ENCODE data around the gene TRPC4AP. TPM values are rescaled to one million over a fixed set of nuclear protein-coding genes. Genes with fewer than 3 reads are reported as not detected.
"Not testable (repeated sequence)": the region's sequence is repeated elsewhere in the genome, so short reads cannot be mapped to it uniquely, and the experiment has no call there.

TRPC4AP gene
- total RNA-seq, 4 donors from 2014 or later: 59.3 to 87.0 (median 70.1) TPM

DNA sequence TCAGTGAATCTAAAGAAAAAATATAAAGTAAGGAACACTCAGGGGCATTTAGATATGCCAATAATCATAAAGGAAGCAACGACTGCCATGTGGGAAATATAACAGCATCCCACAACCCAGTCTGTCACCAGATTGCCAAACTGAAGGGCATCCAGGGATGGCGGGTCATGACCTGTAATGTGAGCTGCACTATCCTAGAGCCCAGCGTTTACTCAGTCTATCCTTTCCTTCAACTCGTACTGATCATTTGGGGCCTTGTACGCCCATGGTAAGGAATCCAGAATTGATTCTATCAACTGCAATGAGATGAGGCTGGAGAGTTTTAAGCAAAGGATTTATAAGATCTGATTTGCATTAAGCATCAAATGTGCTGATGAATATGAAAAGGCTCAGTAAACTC is 5.3 kb downstream of the TRPC4AP start:
- TF ChIP-seq, protein P1, sequence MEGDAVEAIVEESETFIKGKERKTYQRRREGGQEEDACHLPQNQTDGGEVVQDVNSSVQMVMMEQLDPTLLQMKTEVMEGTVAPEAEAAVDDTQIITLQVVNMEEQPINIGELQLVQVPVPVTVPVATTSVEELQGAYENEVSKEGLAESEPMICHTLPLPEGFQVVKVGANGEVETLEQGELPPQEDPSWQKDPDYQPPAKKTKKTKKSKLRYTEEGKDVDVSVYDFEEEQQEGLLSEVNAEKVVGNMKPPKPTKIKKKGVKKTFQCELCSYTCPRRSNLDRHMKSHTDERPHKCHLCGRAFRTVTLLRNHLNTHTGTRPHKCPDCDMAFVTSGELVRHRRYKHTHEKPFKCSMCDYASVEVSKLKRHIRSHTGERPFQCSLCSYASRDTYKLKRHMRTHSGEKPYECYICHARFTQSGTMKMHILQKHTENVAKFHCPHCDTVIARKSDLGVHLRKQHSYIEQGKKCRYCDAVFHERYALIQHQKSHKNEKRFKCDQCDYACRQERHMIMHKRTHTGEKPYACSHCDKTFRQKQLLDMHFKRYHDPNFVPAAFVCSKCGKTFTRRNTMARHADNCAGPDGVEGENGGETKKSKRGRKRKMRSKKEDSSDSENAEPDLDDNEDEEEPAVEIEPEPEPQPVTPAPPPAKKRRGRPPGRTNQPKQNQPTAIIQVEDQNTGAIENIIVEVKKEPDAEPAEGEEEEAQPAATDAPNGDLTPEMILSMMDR (IDR thresholded peaks at IDR 0.05): no peak
- DNase-seq (ENCODE audit: low spot score): no peak
- ATAC-seq (ENCODE audit: low FRiP score): no peak

DNA sequence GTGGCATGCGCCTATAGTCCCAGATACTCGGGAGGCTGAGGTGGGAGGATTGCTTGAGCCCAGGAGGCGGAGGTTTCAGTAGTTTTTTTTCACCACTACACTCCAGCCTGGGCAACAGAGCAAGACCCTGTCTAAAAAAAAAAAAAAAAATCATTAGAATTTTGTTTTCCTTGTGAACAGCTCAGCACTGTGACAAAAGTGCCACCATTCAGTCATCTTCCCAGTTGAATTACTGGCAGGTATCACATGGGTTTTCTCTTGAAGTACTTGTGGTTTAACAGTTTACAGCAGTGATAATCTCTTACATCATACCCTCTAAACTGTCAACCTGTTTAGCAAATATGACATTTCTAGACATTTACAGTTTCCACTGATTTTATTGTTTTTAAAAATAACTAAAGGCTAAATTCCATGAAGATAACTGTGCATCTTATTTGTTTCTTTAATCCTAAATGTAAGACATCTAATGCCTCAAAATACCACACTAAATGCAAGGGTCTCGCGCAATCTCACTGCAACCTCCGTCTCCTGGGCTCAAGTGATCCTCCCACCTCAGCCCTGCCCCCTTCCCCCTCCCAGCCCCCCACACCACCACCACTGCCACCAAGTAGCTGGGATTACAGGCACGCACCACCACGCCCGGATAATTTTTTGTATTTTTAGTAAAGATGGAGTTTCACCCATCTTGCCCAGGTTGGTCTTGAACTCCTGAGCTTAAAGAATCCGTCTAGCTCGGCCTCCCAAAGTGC is 7.0 kb downstream of the TRPC4AP start:
- ATAC-seq (ENCODE audit: low FRiP score) (no peak), DNase-seq (ENCODE audit: low spot score) (no peak)
- TF ChIP-seq, protein P1 (IDR thresholded peaks at IDR 0.05): no peak

DNA sequence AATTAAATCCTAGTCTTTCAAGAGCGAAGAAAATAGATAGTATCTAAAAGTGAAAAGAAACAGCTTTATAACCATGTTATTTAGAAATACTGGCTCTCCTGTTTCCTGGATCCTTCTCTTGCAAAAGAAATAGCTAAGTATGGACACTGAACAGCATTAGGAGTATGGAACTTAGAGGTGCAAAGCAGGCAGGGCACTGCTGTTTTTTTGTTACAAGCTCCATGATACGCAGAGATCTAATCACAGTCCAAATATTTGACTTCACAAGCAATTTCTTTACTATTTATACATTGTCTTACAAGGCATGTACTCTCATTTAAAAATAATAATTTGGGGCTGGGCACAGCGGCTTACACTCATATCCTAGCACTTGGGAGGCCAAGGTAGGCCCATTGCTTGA is 7.6 kb downstream of the TRPC4AP start:
- no peak for ATAC-seq (ENCODE audit: low FRiP score)
- DNase-seq (ENCODE audit: low spot score): no peak
- TF ChIP-seq, protein P1 (IDR thresholded peaks at IDR 0.05): no peak

DNA sequence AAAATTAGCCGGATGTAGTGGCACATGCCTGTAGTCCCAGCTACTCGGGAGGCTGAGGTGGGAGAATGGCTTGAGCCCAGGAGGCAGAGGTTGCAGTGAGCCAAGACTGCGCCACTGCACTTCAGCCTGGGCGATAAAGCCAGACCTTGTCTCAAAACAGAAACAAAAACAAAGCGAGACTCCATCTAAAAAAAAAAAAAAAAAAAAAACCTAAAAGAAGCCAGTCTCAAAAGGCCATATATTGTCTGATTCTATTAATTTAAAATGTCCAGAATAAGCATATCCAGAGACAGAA is 12.3 kb downstream of the TRPC4AP start:
- ATAC-seq (ENCODE audit: low FRiP score); DNase-seq (ENCODE audit: low spot score): not testable (repeated sequence)

DNA sequence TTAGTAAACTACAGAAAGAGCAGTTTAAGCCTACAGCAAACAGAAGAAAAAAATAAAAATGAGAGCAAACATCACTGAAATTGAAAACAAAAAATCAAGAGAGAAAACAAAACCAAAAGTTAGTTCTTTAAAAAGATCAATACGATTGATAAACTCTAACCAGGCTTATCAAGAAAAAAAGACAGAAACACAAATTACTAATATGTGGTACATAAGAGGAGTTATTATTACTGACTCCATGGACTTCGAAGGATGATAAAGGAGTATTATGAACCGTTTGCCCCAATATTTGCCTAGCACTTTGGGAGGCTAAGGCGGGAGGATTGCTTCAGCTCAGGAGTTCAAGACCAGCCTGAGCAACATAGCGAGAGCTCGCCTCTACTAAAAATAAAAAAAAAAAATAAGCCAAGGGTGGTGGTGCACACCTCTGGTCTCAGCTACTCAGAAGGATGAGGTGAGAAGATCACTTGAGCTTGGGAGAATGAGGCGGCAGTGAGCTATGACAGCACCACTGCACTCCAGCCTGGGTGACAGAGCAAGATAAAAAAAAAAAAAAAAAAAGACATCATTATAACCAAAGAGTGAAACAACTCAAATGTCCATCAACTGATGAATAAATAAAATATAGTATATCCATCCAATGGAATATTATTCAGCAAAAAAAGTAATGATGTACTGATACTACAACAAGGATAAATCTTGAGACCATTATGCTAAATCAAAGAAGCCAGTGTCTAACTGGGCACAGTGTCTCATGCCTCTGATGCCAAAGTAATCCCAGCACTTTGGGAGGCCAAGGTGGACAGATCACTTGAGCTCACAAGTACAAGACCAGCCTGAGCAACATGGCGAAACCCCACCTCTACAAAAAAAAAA is 12.9 kb downstream of the TRPC4AP start:
- ATAC-seq (ENCODE audit: low FRiP score) (no peak), DNase-seq (ENCODE audit: low spot score) (no peak)
- TF ChIP-seq, protein P1 (IDR thresholded peaks at IDR 0.05): no peak

DNA sequence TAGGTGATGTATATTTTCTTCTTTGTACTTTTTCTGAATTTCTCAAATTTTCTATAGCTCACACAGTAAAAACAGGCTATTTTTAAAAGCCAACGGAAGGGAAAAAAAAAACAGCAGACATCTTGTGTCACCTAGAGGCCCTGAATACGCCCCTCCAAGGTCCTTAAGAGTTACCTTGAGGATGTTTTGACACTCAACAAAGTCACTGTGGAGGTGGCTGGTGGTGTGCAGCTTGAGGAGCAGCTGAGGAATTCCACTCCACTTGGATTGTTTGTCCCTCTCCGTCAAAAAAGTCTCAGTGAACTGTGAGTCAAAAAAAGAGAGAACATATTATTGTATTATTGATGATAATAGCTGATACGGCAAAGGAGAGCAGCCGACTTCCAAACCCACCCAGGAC is 14.7 kb downstream of the TRPC4AP start:
- ATAC-seq (ENCODE audit: low FRiP score) (no peak), DNase-seq (ENCODE audit: low spot score) (no peak)
- TF ChIP-seq, protein P1 (IDR thresholded peaks at IDR 0.05): no peak

DNA sequence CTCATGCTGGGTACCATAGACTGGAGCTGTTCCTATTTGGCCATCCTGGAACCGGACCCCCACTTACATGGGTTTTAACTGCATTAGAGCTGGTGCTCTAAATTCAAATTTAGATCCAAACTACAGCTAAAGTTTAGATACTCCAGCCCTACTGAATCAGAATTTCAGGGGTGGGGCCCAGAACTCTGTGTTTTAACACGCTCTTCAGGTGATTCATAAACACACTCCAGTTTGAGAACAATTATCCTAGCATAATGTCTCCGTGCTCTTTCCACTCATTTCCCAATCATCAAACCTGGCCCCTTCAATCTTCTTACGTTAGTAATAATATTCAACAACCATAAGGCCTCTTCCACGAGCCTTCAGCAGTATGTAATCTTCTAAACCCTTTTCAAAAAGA is 15.3 kb downstream of the TRPC4AP start:
- ATAC-seq (ENCODE audit: low FRiP score) (no peak), DNase-seq (ENCODE audit: low spot score) (no peak)
- TF ChIP-seq, protein P1 (IDR thresholded peaks at IDR 0.05): no peak

DNA sequence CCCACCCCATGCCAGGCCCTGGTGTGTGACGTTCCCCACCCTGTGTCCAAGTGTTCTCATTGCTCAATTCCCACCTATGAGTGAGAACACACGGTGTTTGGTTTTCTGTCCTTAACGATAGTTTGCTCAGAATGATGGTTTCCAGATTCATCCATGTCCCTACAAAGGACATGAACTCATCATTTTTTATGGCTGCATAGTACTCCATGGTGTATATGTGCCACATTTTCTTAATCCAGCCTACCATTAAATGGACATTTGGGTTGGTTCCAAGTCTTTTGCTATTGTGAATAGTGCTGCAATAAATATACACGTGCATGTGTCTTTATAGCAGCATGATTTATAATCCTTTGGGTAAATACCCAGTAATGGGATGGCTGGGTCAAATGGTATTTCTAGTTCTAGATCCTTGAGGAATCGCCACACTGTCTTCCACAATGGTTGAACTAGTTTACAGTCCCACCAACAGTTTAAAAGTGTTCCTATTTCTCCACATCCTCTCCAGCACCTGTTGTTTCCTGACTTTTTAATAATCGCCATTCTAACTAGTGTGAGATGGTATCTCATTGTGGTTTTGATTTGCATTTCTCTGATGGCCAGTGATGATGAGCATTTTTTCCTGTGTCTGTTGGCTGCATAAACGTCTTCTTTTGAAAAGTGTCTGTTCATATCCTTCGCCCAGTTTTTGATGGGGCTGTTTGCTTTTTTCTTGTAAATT is 21.0 kb downstream of the TRPC4AP start:
- DNase-seq (ENCODE audit: low spot score); ATAC-seq (ENCODE audit: low FRiP score): not testable (repeated sequence)

All from omental fat pad (tissue), 4 donors.